GM12891 (cell line): Measurements from ENCODE around the gene ZNF683.

ENCODE experiments used
- POLR2A ChIP-seq: IDR thresholded peaks from 2 replicates; pipeline ENCODE4 v1.6.1; 2011; ENCODE audit warnings: low read depth, low read length, control low read depth
- TAF1 ChIP-seq: IDR thresholded peaks from 2 replicates; pipeline ENCODE4 v1.6.1; 2011; ENCODE audit warnings: low read depth, low read length, control low read depth

DNA sequence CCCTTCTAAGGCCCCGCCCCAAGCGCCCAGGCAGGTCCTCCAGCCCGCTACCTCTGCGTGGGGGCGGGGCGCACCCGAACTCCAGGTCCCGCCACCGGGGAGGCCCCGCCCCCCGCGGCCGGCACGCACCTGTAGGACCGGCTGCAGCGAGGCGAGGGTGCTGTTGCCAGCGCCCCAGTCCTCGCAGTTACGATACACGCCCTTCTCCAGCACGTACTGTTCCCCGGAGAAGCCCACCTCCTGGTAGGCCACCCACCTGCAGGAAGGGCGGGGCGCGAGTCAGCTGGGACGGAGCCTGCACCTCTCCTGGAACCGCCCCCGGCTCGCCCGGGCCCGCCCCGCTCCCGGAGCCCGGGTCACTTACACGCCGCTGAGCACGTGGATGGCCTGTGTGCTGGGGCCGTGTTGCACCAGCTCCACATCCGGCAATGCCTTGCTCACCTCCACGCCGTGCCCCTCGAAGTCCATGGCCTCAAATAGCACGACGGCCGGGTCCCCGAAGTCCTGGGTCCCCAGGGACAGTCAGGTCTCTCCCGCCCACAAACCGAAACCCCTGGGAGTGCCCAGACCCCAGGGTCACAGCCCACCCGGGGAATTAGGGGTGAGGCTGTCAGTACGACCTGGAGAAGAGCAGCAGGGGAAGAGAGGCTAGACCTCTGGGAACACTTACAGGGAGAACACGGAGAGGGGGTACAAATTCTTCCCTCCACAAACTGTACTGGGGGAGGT lies 35.9 kb downstream of the ZNF683 start:
- TF ChIP-seq POLR2A (no peak), TAF1 (no peak)
